Astrocyte (in vitro differentiated cells and primary cell): ENCODE data around the gene MFN2. TPM values are rescaled to one million over a fixed set of nuclear protein-coding genes. Genes with fewer than 3 reads are reported as not detected.

Experiments used
- DNase-seq: peaks from one replicate; pipeline ENCODE4 v3.0.0-alpha.2; 2010; ENCODE audit warnings: low read depth
- FAIRE-seq: peaks from 2 replicates; lab custom pipeline; 2011; peaks lifted over from hg19 to GRCh38; lab: Jason Lieb, UNC
- H2AFZ ChIP-seq: 2 replicates; pipeline ENCODE4 v1.6.0; 2012; ENCODE audit warnings: low read depth, low read length, inconsistent platforms
- H3K27ac ChIP-seq: 2 replicates; pipeline ENCODE4 v1.5.1; 2011; ENCODE audit warnings: low read depth, low read length, inconsistent platforms
- H3K27me3 ChIP-seq: 2 replicates; pipeline ENCODE4 v1.6.0; 2011; ENCODE audit warnings: low read length, inconsistent platforms; ENCODE audit not compliant: insufficient read depth
- H3K36me3 ChIP-seq: 2 replicates; pipeline ENCODE4 v1.5.1; 2011; ENCODE audit warnings: low read length, inconsistent platforms; ENCODE audit not compliant: insufficient read depth
- H3K4me1 ChIP-seq: 2 replicates; pipeline ENCODE4 v1.5.1; 2011; ENCODE audit warnings: low read length, inconsistent platforms; ENCODE audit not compliant: insufficient read depth
- H3K4me2 ChIP-seq: 2 replicates; pipeline ENCODE4 v1.6.0; 2012; ENCODE audit warnings: low read length, inconsistent platforms
- H3K4me3 ChIP-seq: 2 replicates; pipeline ENCODE4 v1.5.1; 2011; ENCODE audit warnings: low read depth, mild to moderate bottlenecking, low read length, inconsistent platforms; ENCODE audit not compliant: insufficient read depth
- H3K79me2 ChIP-seq: 2 replicates; pipeline ENCODE4 v1.6.0; 2012; ENCODE audit warnings: mild to moderate bottlenecking, low read length, inconsistent platforms; ENCODE audit not compliant: insufficient read depth
- H3K9ac ChIP-seq: 2 replicates; pipeline ENCODE4 v1.6.0; 2012; ENCODE audit warnings: mild to moderate bottlenecking, low read length, inconsistent platforms
- H3K9me3 ChIP-seq: 2 replicates; pipeline ENCODE4 v1.5.1; 2012; ENCODE audit warnings: low read depth, mild to moderate bottlenecking, low read length, inconsistent platforms; ENCODE audit not compliant: insufficient read depth
- H4K20me1 ChIP-seq: 2 replicates; pipeline ENCODE4 v1.6.0; 2012; ENCODE audit warnings: low read length, inconsistent platforms; ENCODE audit not compliant: insufficient read depth
- H3K27ac Mint-ChIP-seq: one replicate; pipeline ENCODE4 v1.8.0; 2021; ENCODE audit warnings: mild to moderate bottlenecking, mixed read lengths; ENCODE audit not compliant: unreplicated experiment
- H3K27me3 Mint-ChIP-seq: one replicate; pipeline ENCODE4 v1.8.0; 2021; ENCODE audit warnings: low read depth, mixed read lengths; ENCODE audit not compliant: unreplicated experiment
- H3K36me3 Mint-ChIP-seq: one replicate; pipeline ENCODE4 v1.8.0; 2021; ENCODE audit warnings: low read depth, mixed read lengths; ENCODE audit not compliant: unreplicated experiment
- H3K4me1 Mint-ChIP-seq: one replicate; pipeline ENCODE4 v1.8.0; 2021; ENCODE audit warnings: low read depth, mixed read lengths; ENCODE audit not compliant: unreplicated experiment
- H3K4me3 Mint-ChIP-seq: one replicate; pipeline ENCODE4 v1.8.0; 2021; ENCODE audit warnings: mild to moderate bottlenecking, moderate library complexity, mixed read lengths; ENCODE audit not compliant: unreplicated experiment
- H3K9me3 Mint-ChIP-seq: one replicate; pipeline ENCODE4 v1.8.0; 2021; ENCODE audit warnings: mild to moderate bottlenecking, mixed read lengths; ENCODE audit not compliant: unreplicated experiment
- CTCF ChIP-seq: IDR thresholded peaks from 2 replicates; pipeline ENCODE4 v1.5.1; 2011; ENCODE audit warnings: low read depth, mild to moderate bottlenecking, inconsistent platforms, low read length, moderate library complexity; ENCODE audit not compliant: insufficient read depth
- EZH2 ChIP-seq: IDR thresholded peaks from 2 replicates; pipeline ENCODE4 v1.6.1; 2012; ENCODE audit warnings: mild to moderate bottlenecking, low read length, inconsistent platforms; ENCODE audit not compliant: insufficient read depth
- total RNA-seq: library from RNA; stranded (reverse); gene quantifications from 2 replicates; pipeline ENCODE4 v1.2.1, GENCODE V29; 2021

MFN2 gene
- total RNA-seq, 1 donor from 2014 or later: 75.5 TPM

GRCh38 chr1:11978301-11978700 is 1.9 kb upstream of the MFN2 start:
- H3K27me3 Mint-ChIP-seq: no peaks in the 10 kb centered on the region
- peaks cover 11% of the 10 kb centered on the region for H3K36me3 ChIP-seq
- H3K4me1 ChIP-seq: peaks cover 14% of the 10 kb centered on the region
- H3K36me3 Mint-ChIP-seq: peaks cover 11% of the 10 kb centered on the region
- H2AFZ ChIP-seq: no peak overlapping the region
- H3K27ac Mint-ChIP-seq: peak overlapping the region; percentile 12
- no peaks in the 10 kb centered on the region for H3K27me3 ChIP-seq
- no peak for FAIRE-seq
- no peaks in the 10 kb centered on the region for H3K9me3 Mint-ChIP-seq
- H3K4me1 Mint-ChIP-seq: peaks cover 16% of the 10 kb centered on the region
- H3K4me3 ChIP-seq: no peak overlapping the region
- peaks cover 19% of the 10 kb centered on the region for H4K20me1 ChIP-seq
- H3K9ac ChIP-seq: no peak overlapping the region
- H3K27ac ChIP-seq: no peak overlapping the region
- H3K4me3 Mint-ChIP-seq: no peak overlapping the region
- no peaks in the 10 kb centered on the region for H3K9me3 ChIP-seq
- peaks cover 30% of the 10 kb centered on the region for H3K79me2 ChIP-seq
- DNase-seq: no peak
- no peak for TF ChIP-seq CTCF
- TF ChIP-seq EZH2: no peak
- H3K4me2 ChIP-seq: no peak overlapping the region

GRCh38 chr1:11979028-11979850 is 1.0 kb upstream of the MFN2 start:
- Histone ChIP-seq H3K27me3 (no peaks in the 10 kb centered on the region), H3K36me3 (peaks cover 11% of the 10 kb centered on the region), H2AFZ (peak overlapping the region; percentile 76), H3K4me1 (peaks cover 14% of the 10 kb centered on the region), H3K4me2 (peak overlapping the region; percentile 88), H3K4me3 (peak overlapping the region; percentile 92), H3K9me3 (no peaks in the 10 kb centered on the region), H3K27ac (peak overlapping the region; percentile 57), H3K79me2 (peaks cover 40% of the 10 kb centered on the region), H4K20me1 (peaks cover 29% of the 10 kb centered on the region), H3K9ac (peak overlapping the region; percentile 95)
- no peaks in the 10 kb centered on the region for H3K27me3 Mint-ChIP-seq
- peaks cover 14% of the 10 kb centered on the region for H3K36me3 Mint-ChIP-seq
- FAIRE-seq (no peak), DNase-seq (no peak)
- TF ChIP-seq CTCF (no peak), EZH2 (no peak)
- H3K4me1 Mint-ChIP-seq: peaks cover 16% of the 10 kb centered on the region
- H3K27ac Mint-ChIP-seq: peak overlapping the region; percentile 3
- H3K4me3 Mint-ChIP-seq: peak overlapping the region; percentile 99
- no peaks in the 10 kb centered on the region for H3K9me3 Mint-ChIP-seq

- no peaks in the 10 kb centered on the region for H3K27me3 ChIP-seq
- H3K4me2 ChIP-seq: peak overlapping the region; percentile 88
- H3K36me3 ChIP-seq: peaks cover 5% of the 10 kb centered on the region
- peak overlapping the region; percentile 86 for H3K27ac ChIP-seq
- no peak for TF ChIP-seq EZH2
- no peak for TF ChIP-seq CTCF
- no peaks in the 10 kb centered on the region for H3K9me3 ChIP-seq
- peaks cover 14% of the 10 kb centered on the region for H3K4me1 ChIP-seq
- peaks cover 36% of the 10 kb centered on the region for H4K20me1 ChIP-seq
- peak overlapping the region; percentile 99 for H3K4me3 Mint-ChIP-seq
- peak overlapping the region; percentile 62 for H2AFZ ChIP-seq
- H3K4me1 Mint-ChIP-seq: peaks cover 16% of the 10 kb centered on the region
- no peak for FAIRE-seq
- no peaks in the 10 kb centered on the region for H3K9me3 Mint-ChIP-seq
- H3K27me3 Mint-ChIP-seq: no peaks in the 10 kb centered on the region
- H3K27ac Mint-ChIP-seq: peak overlapping the region; percentile 98
- H3K4me3 ChIP-seq: peak overlapping the region; percentile 92
- H3K36me3 Mint-ChIP-seq: peaks cover 11% of the 10 kb centered on the region
- H3K9ac ChIP-seq: peak overlapping the region; percentile 95
- H3K79me2 ChIP-seq: peaks cover 51% of the 10 kb centered on the region
- no peak for DNase-seq
These were observed 380 bp downstream of the MFN2 start for GRCh38 chr1:11980676-11980972.
